ENCODE measurements around the gene TMOD1. TPM values are rescaled to one million over a fixed set of nuclear protein-coding genes. Genes with fewer than 3 reads are reported as not detected.

The TMOD1 gene
- total RNA-seq, 4 donors from 2014 or later: 30.0 to 47.0 (median 36.0) TPM

GRCh38 chr9:97527626-97528528 is 26.4 kb downstream of the TMOD1 start:
- WGBS, 2 donors: 78% methylated on average over 17 to 18 of the region's 18 CpGs
- TF ChIP-seq CTCF (IDR thresholded peaks at IDR 0.05): no peak
- Histone ChIP-seq H3K36me3 (peaks cover 0 to 4% (median 0%) of the 10 kb centered on the region in 3 donors), H3K4me3 (no peak overlapping the region), H3K9me3 (no peaks in the 10 kb centered on the region), H3K27ac (peak overlapping the region in 2 of 4 donors; percentile 78 to 82), H3K4me1 (peaks cover 0 to 51% (median 0%) of the 10 kb centered on the region in 4 donors), H3K27me3 (no peaks in the 10 kb centered on the region)
- DNase-seq (ENCODE audit: low spot score in 2 of 2): no peak

- Histone ChIP-seq H3K9me3 (no peaks in the 10 kb centered on the region), H3K36me3 (peaks cover 0 to 6% (median 0%) of the 10 kb centered on the region in 3 donors), H3K27me3 (no peaks in the 10 kb centered on the region), H3K4me3 (no peak overlapping the region), H3K27ac (peak overlapping the region; percentile 21 to 82 (median 71)), H3K4me1 (peaks cover 0 to 51% (median 0%) of the 10 kb centered on the region in 4 donors)
- WGBS, 2 donors: 81 to 84% methylated on average over 8 of the region's 8 CpGs
- DNase-seq (ENCODE audit: low spot score in 2 of 2): no peak
- no peak for TF ChIP-seq CTCF (IDR thresholded peaks at IDR 0.05)
- no peak for TF ChIP-seq EP300 (IDR thresholded peaks at IDR 0.05)
- TF ChIP-seq POLR2A (IDR thresholded peaks at IDR 0.05): no peak
Observed at GRCh38 chr9:97528529-97529230, 27.2 kb downstream of the TMOD1 start.

- Histone ChIP-seq H3K9me3 (peaks cover 0 to 6% (median 0%) of the 10 kb centered on the region in 4 donors), H3K4me1 (peaks cover 0 to 51% (median 0%) of the 10 kb centered on the region in 4 donors), H3K4me3 (no peak overlapping the region), H3K27me3 (no peaks in the 10 kb centered on the region), H3K27ac (peak overlapping the region in 3 of 4 donors; percentile 21 to 82 (median 70)), H3K36me3 (peaks cover 0 to 12% (median 0%) of the 10 kb centered on the region in 3 donors)
- DNase-seq (ENCODE audit: low spot score in 2 of 2): no peak
- 51 to 55% methylated on average over 11 of the region's 11 CpGs for WGBS, 2 donors
- no peak for TF ChIP-seq CTCF (IDR thresholded peaks at IDR 0.05)
- TF ChIP-seq EP300 (IDR thresholded peaks at IDR 0.05): peak; percentile 30 to 64
Observed at GRCh38 chr9:97529363-97530076, 28.1 kb downstream of the TMOD1 start.

GRCh38 chr9:97531888-97532376 is 30.5 kb downstream of the TMOD1 start:
- peaks cover 0 to 63% (median 2%) of the 10 kb centered on the region in 4 donors for H3K4me1 ChIP-seq

GRCh38 chr9:97534185-97534584 is 32.7 kb downstream of the TMOD1 start:
- TF ChIP-seq POLR2A (IDR thresholded peaks at IDR 0.05): no peak
- no peak for TF ChIP-seq EP300 (IDR thresholded peaks at IDR 0.05)
- TF ChIP-seq CTCF (IDR thresholded peaks at IDR 0.05): no peak
- Histone ChIP-seq H3K36me3 (peaks cover 0 to 12% (median 0%) of the 10 kb centered on the region in 3 donors), H3K27ac (no peak overlapping the region), H3K9me3 (peaks cover 0 to 6% (median 0%) of the 10 kb centered on the region in 4 donors), H3K27me3 (no peaks in the 10 kb centered on the region), H3K4me3 (no peak overlapping the region), H3K4me1 (peaks cover 0 to 46% (median 2%) of the 10 kb centered on the region in 4 donors)
- 88 to 94% methylated on average over 3 of the region's 3 CpGs for WGBS, 2 donors
- no peak for DNase-seq (ENCODE audit: low spot score in 2 of 2)

More at GRCh38 chr9:97531888-97532376, 30.5 kb downstream of the TMOD1 start:
- peak overlapping the region in 3 of 4 donors; percentile 31 to 80 (median 50) for H3K27ac ChIP-seq
- 43 to 57% methylated on average over 9 of the region's 9 CpGs for WGBS, 2 donors
- DNase-seq (ENCODE audit: low spot score in 2 of 2): no peak
- H3K27me3 ChIP-seq: no peaks in the 10 kb centered on the region
- H3K4me3 ChIP-seq: no peak overlapping the region
- peaks cover 0 to 8% (median 0%) of the 10 kb centered on the region in 3 donors for H3K36me3 ChIP-seq
- H3K9me3 ChIP-seq: peaks cover 0 to 6% (median 0%) of the 10 kb centered on the region in 4 donors
- TF ChIP-seq POLR2A (IDR thresholded peaks at IDR 0.05): no peak
